H7 (cell line): ENCODE measurements around the gene CCDC18. TPM values are rescaled to one million over a fixed set of nuclear protein-coding genes. Genes with fewer than 3 reads are reported as not detected.
"Not testable (repeated sequence)": the region's sequence is repeated elsewhere in the genome, so short reads cannot be mapped to it uniquely, and the experiment has no call there.

Experiments used
- DNase-seq: peaks from one replicate; pipeline ENCODE4 v3.0.0; 2012
- H3K27me3 ChIP-seq: 2 replicates; pipeline ENCODE4 v1.6.0; 2011; ENCODE audit warnings: mild to moderate bottlenecking, low read length; ENCODE audit not compliant: control insufficient read depth, insufficient read depth
- H3K36me3 ChIP-seq: replicated peaks from 2 replicates; pipeline ENCODE4 v1.5.1; 2011; ENCODE audit warnings: low read length; ENCODE audit not compliant: control insufficient read depth, insufficient read depth
- H3K4me3 ChIP-seq: 2 replicates; pipeline ENCODE4 v1.5.1; 2011; ENCODE audit warnings: low read depth, mild to moderate bottlenecking, control low read depth, low read length, moderate library complexity; ENCODE audit not compliant: insufficient read depth
- total RNA-seq: library from RNA; depleted of rRNA; stranded (reverse); fragments of >200 nt; shearing (Covaris generic); gene quantifications from 2 replicates; pipeline ENCODE4 v1.2.3, GENCODE V29; 2014

CCDC18 gene
- total RNA-seq, 1 experiment from 2014 or later: 10.5 TPM

DNA sequence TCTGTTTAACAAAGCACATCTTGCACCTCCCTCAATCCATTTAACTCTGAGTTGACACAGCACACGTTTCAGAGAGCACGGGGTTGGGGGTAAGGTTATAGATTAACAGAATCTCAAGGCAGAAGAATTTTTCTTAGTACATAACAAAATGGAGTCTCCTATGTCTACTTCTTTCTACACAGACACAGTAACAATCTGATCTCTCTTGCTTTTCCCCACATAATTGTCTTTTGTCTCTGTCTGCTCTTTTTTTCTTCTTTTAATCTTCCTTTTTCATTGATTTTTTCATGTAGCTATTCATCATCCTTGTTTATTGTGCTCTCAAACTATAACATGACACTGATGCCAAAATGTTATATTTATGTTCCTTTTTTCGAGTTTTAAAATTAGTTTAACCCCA is 97.0 kb downstream of the CCDC18 start:
- not testable (repeated sequence) for H3K27me3 ChIP-seq, H3K36me3 ChIP-seq, H3K4me3 ChIP-seq, DNase-seq

GRCh38 chr1:93283496-93283895 is 103.0 kb downstream of the CCDC18 start:
- Histone ChIP-seq H3K36me3 (no peaks in the 10 kb centered on the region), H3K27me3 (no peaks in the 10 kb centered on the region), H3K4me3 (no peak overlapping the region)
- no peak for DNase-seq

GRCh38 chr1:93288558-93288957 is 108.0 kb downstream of the CCDC18 start:
- H3K4me3 ChIP-seq: no peak overlapping the region
- no peak for DNase-seq
- no peaks in the 10 kb centered on the region for H3K36me3 ChIP-seq
- H3K27me3 ChIP-seq: no peaks in the 10 kb centered on the region

- Histone ChIP-seq H3K27me3 (no peaks in the 10 kb centered on the region), H3K4me3 (no peak overlapping the region), H3K36me3 (no peaks in the 10 kb centered on the region)
- DNase-seq: peak; percentile 13
Measured at GRCh38 chr1:93296555-93297154, 116.1 kb downstream of the CCDC18 start.

GRCh38 chr1:93301131-93301530 is 120.6 kb downstream of the CCDC18 start:
- H3K27me3 ChIP-seq: no peaks in the 10 kb centered on the region
- no peak overlapping the region for H3K4me3 ChIP-seq
- no peak for DNase-seq
- H3K36me3 ChIP-seq: no peaks in the 10 kb centered on the region

DNA sequence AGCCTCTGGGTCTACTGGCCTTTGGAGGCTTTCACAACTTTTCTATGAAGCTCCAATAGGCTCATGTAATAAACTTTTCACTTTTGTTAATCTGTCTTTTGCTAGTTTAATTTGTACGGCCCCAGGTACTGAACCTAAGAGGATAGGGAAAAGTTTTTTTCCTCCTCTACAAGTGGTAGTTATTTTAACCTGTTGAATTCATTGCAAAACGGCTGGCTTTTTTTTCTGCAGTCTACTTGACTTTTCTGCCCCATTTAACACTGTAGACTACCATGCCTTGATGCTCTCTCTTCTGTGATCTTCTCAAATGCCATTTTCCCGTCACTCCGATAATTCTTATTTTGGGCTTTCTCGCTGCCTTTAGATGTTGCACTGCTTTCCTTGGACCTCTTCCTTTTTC is 121.6 kb downstream of the CCDC18 start:
- Histone ChIP-seq H3K27me3 (no peaks in the 10 kb centered on the region), H3K4me3 (no peak overlapping the region), H3K36me3 (no peaks in the 10 kb centered on the region)
- DNase-seq: no peak

GRCh38 chr1:93304716-93305138 is 124.2 kb downstream of the CCDC18 start:
- H3K36me3 ChIP-seq: no peaks in the 10 kb centered on the region
- H3K4me3 ChIP-seq: no peak overlapping the region
- no peaks in the 10 kb centered on the region for H3K27me3 ChIP-seq
- DNase-seq: peak; percentile 48

- no peaks in the 10 kb centered on the region for H3K27me3 ChIP-seq
- no peak overlapping the region for H3K4me3 ChIP-seq
- no peaks in the 10 kb centered on the region for H3K36me3 ChIP-seq
- DNase-seq: no peak
Measured at GRCh38 chr1:93306920-93307319, 126.4 kb downstream of the CCDC18 start.

DNA sequence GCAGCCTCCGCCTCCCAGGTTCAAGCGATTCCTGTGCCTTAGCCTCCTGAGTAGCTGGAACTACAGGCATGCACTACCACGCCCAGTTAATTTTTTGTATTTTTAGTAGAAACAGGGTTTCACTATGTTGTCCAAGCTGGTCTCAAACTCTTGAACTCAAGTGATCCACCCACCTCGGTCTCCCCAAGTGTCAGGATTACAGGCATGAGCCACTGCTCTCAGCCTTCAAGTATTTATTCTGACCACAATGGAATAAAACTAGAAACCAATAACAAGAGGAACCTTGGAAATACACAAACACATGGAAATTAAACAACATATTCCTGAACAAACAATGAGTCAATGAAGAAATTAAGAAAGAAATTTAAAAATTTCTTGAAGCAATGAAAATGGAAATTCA is 132.5 kb downstream of the CCDC18 start:
- no peaks in the 10 kb centered on the region for H3K27me3 ChIP-seq
- H3K36me3 ChIP-seq: no peaks in the 10 kb centered on the region
- H3K4me3 ChIP-seq: no peak overlapping the region
- DNase-seq: no peak

DNA sequence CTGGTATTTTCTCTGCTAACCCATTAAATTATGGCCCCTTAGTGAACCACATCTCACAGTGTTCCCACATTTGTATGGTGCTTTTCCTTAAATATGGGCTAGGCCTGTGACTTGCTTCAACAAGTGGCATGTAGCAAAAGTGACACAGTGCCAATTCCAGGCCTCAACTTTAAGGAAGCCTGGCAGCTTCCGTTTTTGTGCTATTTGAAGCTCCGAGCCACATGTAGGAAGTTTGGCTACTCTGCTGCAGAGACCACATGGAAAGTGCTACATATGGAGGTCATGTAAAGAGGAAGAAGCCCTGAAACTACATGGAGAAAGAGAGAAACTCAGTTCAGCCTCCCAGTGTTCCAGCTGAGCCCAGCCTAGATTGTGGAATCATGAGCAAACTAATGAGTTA is 136.7 kb downstream of the CCDC18 start:
- H3K27me3 ChIP-seq: no peaks in the 10 kb centered on the region
- H3K4me3 ChIP-seq: no peak overlapping the region

DNA sequence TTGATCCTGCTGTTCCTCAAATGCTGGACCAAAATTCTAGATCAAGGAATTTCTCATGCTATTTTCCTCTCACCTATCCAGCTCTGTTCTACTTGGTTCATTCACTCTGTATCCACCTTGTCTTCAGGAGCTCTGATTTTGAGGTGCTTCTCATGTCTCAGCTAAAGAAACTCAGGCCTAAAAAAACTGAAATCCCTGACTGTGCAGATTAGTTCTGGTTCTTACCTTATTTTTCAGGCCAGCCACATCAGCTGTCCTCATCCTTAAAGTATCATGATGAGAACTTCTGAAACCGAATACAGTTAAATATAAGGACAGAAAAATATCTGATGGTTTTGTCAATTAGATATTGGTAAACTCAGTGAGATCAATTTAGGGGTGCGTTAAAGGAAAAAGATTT is 137.4 kb downstream of the CCDC18 start:
- Histone ChIP-seq H3K27me3 (no peaks in the 10 kb centered on the region), H3K36me3 (no peaks in the 10 kb centered on the region), H3K4me3 (no peak overlapping the region)
- no peak for DNase-seq

More for the DNA sequence above, 136.7 kb downstream of the CCDC18 start:
- no peak for DNase-seq
- no peaks in the 10 kb centered on the region for H3K36me3 ChIP-seq

DNA sequence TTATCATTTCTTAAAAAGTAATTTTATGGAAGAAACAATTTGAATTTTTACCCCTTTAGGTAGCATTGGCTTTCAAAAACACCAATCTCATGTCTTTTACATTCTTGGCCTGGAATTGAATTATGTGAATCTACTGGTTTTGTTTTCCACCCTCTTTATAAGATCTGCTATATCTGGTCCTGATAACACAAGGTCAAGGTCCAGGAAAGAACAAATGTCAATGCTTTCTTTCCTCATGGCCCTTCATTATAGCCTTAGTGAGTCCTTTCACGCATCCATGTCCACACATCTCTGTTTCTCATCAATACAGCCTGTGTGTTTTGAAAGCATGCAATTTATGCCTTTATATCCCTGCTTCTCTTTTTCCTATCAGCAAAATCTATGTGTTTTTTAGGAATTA is 141.2 kb downstream of the CCDC18 start:
- no peak overlapping the region for H3K4me3 ChIP-seq
- H3K27me3 ChIP-seq: no peaks in the 10 kb centered on the region
- DNase-seq: no peak
- H3K36me3 ChIP-seq: no peaks in the 10 kb centered on the region

DNA sequence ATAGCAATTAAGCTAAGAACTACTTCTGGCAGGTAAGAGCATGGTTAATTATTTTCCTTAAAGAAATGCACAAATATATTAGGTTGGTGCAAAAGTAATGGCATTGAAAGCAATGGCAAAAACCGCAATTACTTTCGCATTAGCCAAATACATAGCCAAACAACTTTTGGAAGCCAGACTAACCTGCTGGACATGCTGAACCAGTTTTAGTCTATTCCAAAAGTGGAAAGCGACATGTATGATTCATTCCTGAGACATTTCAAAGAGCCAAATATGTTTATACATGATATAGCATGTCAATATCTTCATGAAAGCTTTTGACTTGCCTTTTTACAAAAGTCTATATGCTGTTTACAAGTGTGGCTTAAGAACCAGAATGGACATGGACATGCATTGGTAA is 141.8 kb downstream of the CCDC18 start:
- Histone ChIP-seq H3K36me3 (no peaks in the 10 kb centered on the region), H3K27me3 (no peaks in the 10 kb centered on the region), H3K4me3 (no peak overlapping the region)
- no peak for DNase-seq

- no peaks in the 10 kb centered on the region for H3K36me3 ChIP-seq
- H3K4me3 ChIP-seq: no peak overlapping the region
- no peak for DNase-seq
- no peaks in the 10 kb centered on the region for H3K27me3 ChIP-seq
Measured at GRCh38 chr1:93323185-93323820, 142.8 kb downstream of the CCDC18 start.

DNA sequence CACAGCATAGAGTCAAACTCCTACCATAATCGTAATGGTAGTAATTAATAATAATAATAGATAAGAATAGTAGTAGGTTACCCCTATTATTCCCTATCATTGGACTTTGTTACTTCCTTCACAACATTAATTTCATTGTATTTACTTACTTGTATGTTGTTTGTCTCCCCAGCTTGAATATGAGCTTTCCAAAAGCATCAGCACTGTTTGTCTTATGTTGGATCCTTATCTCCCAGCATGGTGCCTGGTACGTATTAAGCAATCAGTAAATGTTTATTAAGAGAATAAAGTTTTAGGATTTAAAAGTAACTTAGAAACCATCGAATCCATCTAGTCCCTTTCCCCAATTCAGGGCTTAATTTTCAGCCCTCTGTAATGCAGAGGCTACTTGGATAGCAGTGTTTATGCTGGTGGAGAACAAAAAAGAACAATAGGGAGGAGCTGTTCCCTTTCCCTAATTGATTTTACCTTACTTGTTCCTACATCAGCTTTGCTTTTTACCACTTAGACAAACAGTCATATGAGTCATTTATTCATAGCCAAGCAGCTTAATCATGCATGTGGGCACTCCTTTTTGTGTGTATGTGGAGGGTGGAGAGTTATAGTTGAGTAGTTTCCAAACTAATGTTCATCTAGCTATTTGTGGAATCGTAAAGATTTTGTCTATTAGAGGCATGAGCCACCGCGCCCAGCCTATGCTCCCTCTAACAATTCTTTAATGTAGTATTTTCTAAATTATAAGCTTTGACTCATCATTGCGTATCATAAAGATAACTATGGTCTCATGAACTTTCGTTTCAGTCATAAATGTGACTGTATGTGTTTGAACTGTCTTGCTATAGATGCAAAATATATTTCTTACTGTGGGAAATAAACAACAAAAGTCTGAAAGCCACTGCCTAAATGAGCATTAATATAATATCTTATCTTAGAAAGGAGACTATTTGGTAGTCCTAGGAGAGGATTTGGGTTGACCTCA is 144.3 kb downstream of the CCDC18 start:
- DNase-seq: no peak
- Histone ChIP-seq H3K27me3 (no peaks in the 10 kb centered on the region), H3K36me3 (no peaks in the 10 kb centered on the region), H3K4me3 (no peak overlapping the region)
